ENCODE data around the gene RXFP1. TPM values are rescaled to one million over a fixed set of nuclear protein-coding genes. Genes with fewer than 3 reads are reported as not detected.

RXFP1 gene
- polyA plus RNA-seq (ENCODE audit: insufficient read length in 10 of 10) = under 1 TPM in 8 of 10 donors, not detected in 2; 0.07 to 0.52 (median 0.16) TPM
- long read RNA-seq, donor 1 = 0 reads
- long read RNA-seq, donor 2, partial matches to known transcripts = 0 of 1 reads
- long read RNA-seq, donor 2, other reads (novel, unspliced or antisense) = 0 of 1 reads
- long read RNA-seq, donor 3 = 0 reads
- long read RNA-seq, donor 4 = 0 reads
- long read RNA-seq, donor 5 = 0 reads
- long read RNA-seq, donor 6 = 0 reads
- long read RNA-seq, donor 7 = 0 reads
- long read RNA-seq, donor 8 = 0 reads
- long read RNA-seq, donor 9 = 0 reads

DNA sequence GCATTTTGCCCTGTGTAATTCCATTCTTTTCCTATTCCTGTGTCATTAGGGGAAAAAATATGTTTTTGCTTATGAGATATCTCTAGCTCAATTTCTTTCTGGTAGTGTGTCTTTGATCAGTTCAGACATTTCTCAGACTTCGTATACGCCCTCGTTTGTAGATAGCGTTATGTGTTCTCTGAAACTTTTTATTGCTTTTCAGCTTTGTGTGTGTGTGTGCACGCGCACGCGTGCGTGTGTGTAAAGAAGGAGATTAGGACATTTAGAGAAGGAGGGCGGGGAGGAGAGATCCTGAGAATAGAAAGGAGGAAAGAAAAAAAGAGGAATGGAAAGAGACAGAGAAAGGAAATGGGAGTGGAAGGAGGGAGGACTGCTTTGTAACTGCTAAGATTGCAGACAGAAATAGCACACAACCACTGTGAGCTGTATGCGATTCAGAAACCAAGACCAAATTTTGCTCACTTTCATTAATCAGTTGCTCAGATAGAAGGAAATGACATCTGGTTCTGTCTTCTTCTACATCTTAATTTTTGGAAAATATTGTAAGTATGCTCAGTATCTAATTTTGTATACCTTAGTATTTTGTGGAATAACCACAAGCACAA is at the start of gene RXFP1:
Gene RXFP1, plus strand, starts transcription at position 399 of the 605 bp plus-strand sequence. Its CDS starts 95 bp downstream, at position 494.
- DNase-seq = peak in 1 of 3 donors; percentile 22

DNA sequence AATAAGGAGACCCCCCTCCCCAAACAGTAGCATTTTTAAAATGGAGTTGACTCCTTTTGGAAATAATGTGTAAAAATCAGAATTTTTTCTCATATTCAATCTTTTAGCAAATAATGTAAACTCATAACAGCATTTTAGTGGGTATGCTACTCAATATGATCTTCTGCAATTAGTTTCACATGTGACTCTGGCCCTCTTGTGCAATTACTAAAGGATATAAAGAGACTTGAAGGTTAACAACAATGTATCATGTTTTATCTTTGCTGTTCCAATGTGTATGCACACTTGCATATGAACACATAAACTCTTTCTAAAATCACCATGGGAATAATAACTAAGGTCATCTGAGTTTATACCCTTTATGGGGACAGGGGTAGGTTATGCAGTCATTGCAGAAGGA is 39.9 kb upstream of the RXFP1 start:
- DNase-seq = no peak

DNA sequence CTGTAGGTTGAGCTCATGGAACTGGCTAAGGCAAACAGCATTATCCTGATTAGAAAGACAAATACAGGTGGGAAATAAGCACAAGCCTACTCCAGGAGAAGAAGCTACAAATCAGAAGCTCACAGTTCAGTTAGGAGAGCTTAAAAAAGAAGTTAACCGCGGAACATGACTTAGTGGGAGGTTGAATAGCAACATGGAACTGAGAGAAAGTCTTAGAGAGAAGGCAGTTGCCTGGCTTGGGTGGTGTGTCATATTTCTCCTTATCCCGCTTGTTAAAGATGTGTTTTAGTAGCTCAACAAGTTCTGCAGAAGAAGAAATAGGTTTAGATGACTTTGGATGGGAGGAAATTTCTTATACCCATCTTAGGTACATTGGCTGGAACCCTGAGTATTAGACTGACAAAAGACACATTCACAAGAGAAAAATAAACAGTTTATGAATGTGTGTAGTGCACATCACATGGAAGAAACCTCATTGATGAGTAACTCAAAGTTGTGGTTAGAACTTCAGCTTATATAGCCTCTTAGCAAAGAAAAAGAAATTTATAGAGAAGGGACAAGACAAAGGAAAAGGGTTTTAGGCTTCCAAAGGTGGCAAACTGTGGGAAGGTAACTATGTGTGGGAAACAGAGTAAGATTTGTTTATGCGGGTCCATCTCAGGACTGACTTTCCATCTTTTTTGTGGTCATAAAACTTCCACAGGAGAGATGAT is 37.4 kb upstream of the RXFP1 start:
- DNase-seq = no peak

DNA sequence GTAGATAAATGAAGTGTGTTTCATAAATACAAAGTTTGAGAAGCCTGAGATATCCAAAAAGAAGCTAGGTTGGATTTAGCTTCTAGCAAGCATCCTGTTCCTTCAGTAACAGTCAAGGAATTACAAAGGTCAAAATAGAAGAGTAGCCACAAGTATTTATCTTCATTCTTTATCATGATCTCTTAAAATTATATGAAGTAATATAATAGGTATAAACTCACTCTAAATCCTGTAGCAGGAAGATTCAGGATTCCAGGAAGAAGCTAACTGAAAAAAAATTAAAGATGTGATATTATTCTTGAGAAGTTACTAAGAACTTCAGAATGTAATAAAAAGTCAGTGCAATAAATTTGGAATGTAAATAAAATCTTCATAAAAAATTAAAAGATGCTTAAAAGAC is 31.1 kb upstream of the RXFP1 start:
- DNase-seq = no peak

DNA sequence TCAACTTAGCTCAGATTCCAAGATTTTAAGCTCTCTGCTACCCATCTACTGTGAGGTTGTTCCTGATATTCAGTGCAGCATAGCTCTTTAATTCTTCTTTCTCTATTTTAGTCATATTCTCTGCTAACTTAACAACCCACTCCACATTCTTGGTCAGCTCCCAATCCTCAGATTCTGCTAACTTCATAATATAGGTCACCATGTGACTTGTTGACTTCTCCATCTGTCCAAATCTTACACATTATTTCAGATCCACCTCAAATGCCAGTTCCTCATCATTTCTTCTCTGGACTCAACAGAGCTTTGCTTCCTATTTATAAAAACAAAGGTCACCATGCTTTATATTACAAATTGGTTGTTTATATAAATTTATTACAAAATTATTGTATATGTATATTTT is 29.3 kb upstream of the RXFP1 start:
- no peak for DNase-seq

DNA sequence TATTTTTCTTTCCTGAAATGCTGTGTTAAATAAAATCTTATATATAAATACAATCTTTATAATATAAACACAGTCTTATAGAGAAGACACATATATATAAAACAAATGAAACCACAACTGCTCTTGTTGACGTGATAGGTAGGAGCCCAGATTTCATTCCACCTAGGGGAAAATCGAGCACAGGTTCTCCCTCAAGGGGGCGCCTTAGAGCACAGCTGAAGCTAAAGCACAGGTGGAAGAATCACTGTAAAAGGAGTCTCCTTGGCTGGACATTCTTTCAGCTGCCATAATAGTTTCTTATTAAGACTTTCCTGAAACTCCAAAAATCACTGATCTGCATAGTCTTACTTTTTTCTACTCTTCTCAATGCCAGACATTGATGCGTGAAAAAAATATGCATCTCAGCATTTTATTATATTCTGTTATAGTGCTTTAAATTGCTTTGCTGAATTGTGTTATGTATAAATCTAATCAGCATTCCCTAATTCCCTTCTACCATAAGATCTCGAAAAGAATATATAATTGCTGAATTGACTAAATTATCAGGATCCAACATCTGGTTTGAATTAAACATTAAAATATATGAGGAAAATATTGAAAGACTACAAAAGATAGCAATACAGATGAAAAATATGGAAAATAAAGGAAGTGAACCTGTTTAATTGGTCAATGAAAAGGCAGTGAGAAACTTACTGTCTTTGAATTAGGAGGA is 25.5 kb upstream of the RXFP1 start:
- DNase-seq = no peak

DNA sequence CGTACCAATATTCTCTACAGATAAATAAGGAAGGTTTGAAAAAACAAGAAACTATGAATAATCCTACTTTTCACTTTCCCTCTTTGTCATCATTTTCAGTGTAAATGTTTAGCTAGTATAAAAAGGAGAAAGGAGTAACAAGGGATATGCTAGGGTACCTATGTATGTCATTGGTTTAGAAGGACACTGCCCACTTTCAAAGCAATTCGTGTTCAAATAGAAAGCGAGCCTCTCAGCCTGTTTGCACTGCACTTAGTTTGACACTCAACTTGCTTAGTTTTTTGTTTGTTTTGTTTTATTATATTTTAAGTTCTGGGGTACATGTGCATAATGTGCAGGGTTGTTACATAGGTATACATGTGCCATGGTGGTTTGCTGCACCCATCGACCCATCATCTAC is 21.6 kb upstream of the RXFP1 start:
- DNase-seq = no peak

DNA sequence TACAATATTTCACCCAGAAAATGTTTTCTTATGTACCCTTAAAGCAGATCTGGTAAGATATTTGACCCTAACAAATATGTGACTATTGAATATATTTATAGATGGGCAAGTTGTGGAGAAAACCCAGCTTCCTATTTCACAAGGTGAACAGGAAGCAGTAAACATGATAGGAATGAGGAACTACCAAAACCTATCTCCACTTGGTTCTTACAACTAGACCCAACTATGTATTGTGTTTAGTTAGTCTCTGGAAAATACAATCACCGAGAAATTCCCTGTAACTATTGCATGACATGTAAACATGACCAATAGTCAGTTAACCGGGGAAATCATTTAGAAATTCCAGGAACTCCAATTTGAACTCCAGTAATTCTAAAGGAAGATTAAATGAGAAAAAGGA is 8.4 kb upstream of the RXFP1 start:
- DNase-seq = no peak

DNA sequence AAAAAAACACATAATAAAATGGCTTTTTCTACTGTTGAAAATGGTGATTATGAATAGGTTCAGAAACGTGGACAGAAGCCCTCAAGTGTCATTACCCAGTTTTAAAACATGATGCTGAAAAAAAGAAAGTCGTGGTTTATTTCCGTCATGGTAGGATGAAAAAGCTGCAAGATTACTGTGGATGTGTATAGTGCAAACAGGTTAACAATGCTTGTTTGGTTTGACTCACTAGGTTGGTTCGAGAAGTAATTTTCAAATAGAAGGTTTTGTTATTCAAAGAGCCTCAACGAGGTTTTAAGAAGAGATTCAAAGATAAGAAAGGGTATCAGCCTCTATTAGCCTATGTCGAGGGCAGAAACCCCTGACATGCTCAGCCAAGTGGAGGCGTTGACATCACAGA is 2.5 kb upstream of the RXFP1 start:
- DNase-seq = no peak

DNA sequence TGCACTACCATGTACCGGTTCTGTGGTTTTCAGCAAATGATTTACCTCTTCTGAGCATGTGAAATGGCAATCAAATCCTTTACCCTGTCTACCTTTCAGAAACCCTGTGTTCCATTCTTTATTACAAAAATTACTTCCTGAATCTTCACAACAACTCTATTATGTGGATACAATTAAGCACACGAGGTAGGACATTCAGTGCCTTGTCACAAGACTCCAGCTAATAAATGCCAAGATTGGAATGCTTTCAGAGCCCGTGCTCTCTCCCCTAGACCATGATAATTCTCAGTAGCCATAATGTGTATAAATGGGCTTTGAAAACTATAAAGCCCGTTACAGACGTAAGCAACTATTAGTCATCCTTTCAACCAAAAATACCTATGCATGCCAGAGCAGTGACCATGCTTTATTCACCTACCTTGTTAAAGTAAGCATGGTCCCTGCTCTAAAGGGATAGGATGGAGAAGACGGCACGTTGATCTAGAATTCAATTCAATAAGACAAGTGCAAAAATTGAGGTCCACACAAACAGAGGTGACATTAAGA is 2.4 kb downstream of the RXFP1 start:
- DNase-seq = no peak

DNA sequence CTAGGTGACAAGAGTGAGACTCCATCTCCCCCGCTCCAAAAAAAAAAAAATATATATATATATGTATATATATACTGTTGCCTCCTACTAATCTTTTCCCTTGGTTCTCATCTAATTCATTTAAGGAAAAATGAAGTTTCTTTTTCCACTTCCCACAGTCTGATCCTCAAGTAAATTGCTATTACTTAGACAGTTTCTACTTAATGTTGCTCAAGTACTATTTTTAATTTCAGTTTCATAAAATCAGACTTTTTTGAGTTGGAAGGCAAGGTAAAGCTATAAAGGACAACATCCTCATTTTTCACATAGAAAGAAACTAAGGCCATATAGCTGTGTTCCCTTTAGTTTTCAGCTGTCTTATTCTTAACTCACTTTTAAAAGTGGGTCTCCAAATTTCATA is 5.8 kb downstream of the RXFP1 start:
- no peak for DNase-seq

DNA sequence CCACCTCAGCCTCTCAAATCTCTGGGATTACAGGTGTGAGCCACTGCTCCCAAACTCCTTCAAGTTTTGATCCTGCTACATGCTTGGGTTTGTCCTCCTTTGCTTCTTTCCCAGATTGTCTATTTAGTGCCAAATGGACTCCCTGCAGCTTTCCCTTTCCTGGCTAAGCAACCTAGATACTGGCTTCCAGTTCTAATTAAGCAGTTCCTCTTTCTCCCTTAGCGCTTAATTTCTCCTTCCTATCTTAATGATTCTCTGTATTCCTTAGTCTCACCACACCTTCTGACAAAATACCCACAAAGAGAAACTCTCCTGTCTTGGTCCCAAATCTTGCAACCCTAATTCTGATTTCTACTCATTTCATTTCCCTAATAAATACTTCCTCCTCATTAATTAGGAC is 7.8 kb downstream of the RXFP1 start:
- DNase-seq = no peak

DNA sequence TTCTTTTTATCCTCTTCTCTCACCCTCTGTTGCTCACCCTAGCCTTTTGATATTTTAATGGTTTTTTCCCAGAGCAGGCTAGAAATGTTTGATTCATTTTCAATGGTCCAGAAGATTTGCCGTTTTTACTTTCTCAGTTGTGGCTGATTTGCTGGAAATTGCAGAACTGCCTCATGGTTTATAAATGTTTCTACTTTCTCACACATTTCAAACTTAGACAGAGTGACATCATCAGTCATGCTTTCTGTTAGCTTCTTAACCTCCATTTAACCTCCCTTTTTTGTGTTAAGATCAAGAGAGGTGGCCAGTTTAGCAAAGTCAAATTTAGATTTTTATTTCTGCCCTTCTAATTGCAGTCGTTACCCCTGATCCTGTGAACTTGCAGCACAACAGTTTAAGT is 8.7 kb downstream of the RXFP1 start:
- no peak for DNase-seq

DNA sequence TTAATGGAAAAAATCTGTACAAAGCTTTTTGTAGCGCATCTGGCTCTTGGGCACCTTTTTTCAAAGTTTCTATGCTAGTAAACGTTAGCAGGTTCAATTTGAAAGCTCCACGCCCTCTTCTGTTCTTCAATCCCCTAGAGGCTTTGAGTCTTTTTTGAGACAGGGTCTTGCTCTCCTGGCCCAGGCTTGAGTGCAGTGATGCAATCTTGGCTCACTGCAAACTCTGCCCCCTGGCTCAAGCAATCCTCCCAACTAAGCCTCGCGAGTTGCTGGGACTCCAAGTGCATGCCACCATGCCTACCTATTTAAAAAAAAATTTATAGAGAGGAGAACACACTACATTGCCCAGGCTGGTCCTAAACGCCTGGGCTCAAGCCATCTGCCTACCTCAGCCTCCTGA is 9.2 kb downstream of the RXFP1 start:
- DNase-seq = no peak

DNA sequence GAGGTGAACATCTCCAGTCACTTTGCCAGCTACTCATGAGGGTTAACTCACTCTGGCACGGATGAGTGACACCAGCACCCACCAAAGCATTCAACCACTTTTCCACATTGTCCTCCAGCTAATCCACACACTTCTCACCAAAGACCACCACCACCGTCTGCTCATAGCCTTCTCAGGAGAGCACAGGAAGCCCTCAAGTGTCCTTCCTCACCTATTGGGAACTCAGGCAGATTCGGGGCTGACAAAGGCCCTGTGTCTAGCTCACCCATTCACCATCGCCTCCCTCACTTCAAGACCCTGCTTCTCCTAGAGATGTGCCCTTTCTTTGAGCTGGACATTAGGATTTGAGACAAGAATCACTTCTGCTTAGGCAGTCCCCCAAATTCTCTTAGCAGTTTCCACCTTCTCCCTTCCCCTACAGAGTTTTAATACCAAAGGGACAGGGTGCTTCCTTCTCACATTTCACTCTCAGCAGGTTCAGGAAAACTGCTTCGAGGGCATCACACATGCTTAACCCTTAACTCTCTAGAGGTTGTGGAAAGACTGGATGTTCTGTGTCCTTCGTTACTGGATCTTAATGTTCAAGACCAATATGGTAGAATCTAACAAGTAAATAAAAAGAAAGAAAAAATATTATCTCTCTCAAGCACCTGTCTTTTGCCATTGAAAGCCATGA is 11.0 kb downstream of the RXFP1 start:
- DNase-seq = no peak

DNA sequence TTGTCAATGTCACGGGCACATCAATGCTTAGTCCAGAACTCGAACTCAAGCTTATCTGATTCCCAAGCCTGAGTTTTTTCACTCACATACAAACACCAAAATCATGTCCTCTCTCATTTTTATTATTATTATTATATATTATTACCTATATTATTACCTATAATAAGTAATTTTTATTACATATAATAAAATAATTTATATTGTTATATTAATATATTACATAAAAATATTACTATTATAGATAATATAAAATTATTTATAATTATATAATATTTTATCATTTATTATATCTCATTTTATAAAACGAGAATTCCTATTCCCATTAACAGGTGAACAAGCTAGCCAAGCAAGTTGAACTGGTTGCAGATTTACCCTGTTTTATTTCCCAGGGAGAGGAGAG is 13.0 kb downstream of the RXFP1 start:
- DNase-seq = no peak

DNA sequence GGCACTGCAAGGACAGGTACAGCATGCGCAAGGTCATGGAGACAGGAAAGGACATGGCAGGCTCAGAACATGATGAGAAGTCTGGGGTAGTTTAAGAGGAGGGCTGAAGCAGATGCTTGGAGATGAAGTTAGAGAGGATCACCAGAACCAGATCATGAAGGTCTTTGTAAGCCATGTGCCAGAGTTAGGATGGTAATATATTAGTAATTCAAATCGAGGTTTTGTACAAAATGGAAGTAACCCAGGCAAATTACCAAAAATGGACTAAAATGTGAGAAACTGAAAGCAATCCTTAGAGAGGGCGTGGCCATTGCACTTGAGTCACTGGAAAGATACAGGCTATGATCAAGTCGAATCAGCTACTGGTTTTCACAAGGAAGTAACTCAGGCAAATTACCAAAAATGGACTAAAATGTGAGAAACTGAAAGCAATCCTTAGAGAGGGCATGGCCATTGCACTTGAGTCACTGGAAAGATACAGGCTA is 13.5 kb downstream of the RXFP1 start:
- DNase-seq = peak in 1 of 3 donors; percentile 31

DNA sequence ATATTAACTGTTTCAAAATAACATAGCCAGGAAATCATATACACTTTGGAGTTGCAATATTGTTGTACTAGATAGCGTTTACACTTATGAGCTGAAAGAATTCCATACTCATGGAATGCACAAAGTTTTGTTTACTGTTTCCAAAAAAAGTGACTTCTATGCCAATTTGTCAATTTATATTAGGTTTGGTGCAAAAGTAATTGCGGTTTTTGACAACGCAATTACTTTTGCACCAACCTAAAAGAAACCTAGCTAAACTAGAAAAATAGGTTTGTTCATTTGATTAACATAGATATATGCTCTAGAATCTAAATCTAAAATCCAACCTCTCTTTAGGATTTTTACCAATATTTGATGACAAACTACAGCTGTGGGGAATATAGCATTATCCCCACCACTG is 15.2 kb downstream of the RXFP1 start:
- DNase-seq = no peak

DNA sequence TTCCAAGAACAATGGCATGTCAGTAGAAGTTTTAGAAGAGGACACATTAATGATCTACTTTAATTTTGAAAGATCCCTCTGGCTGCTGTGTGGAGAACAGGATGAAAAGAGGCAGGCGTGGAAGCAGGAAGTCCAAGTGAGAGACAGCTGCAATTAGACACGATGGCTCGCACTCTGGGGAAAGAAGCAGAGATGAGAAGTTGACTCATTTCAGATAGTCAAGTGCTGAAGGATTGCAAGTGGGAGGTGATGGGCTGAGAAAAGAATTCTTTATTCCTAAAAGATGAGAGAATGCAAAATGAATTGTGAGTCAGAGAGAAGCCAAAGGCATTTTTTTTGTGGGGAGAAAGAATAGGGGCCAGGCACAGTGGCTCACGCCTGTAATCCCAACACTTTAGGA is 16.5 kb downstream of the RXFP1 start:
- peak in 1 of 3 donors; percentile 36 for DNase-seq

DNA sequence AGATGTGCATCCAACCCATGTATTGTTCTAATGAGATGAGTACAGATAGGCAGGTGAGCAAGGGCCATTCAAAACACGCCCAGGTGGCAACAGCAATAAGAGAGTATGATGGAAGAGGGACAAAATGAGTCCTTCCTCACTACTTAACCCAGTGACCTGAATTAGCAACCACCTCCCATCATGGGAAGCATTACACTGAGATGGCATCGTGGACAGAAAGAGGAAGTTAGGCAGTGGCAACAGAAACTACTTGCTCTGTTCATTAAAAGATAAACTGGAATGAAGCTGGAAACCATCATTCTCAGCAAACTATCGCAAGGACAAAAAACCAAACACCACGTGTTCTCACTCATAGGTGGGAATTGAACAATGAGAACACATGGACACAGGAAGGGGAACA is 17.2 kb downstream of the RXFP1 start:
- DNase-seq = peak in 1 of 3 donors; percentile 35

DNA sequence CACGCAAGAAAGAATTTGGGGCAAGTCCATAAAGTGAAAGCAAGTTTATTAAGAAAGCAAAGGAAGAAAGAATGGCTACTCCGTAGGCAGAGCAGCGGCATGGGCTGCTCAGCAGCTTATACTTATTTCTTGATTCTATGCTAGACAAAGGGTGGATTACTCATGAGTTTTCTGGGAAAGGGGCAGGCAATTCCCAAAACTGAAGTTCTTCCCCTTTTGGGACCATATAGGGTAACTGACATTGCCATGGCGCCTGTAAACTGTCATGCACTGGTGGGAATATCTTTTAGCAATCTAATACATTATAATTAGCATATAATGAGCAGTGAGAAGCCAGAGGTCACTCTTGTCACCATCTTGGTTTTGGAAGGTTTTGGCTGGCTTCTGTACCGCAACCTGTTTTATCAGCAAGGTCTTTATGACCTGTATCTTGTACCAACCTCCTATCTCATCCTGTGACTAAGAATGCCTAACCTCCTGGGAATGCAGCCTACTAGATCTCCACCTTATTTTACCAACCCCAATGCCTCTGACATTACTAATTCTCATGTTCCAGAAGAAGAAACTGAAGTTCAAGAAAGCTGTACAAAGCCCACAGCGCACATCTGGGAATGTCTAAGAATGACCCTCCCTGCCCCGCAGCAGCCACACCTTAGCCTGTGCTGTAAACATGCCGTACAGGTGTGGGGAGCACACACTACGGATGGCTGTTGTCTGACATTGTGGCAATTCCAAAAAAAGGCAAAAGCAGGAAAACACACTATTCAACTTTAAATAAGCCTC is 18.6 kb downstream of the RXFP1 start:
- DNase-seq = no peak

Measured in muscle of back (tissue), 13 donors.